Type B pancreatic cell (in vitro differentiated cells): ENCODE data around the gene CTDNEP1. TPM values are rescaled to one million over a fixed set of nuclear protein-coding genes. Genes with fewer than 3 reads are reported as not detected.

Source experiments
- DNase-seq: peaks from one replicate; pipeline ENCODE4 v3.0.0; 2021; ENCODE audit warnings: mixed read lengths; ENCODE audit not compliant: unreplicated experiment; ENCODE audit errors: extremely low spot score
- H3K27ac Mint-ChIP-seq: 2 replicates; pipeline ENCODE4 v1.8.0; 2021; ENCODE audit warnings: mild to moderate bottlenecking, mixed read lengths
- H3K27me3 Mint-ChIP-seq: 2 replicates; pipeline ENCODE4 v1.8.0; 2021; ENCODE audit warnings: mixed read lengths
- H3K36me3 Mint-ChIP-seq: 2 replicates; pipeline ENCODE4 v1.8.0; 2021; ENCODE audit warnings: mixed read lengths
- H3K4me1 Mint-ChIP-seq: one replicate; pipeline ENCODE4 v1.8.0; 2021; ENCODE audit warnings: mixed read lengths; ENCODE audit not compliant: unreplicated experiment
- H3K4me3 Mint-ChIP-seq: 2 replicates; pipeline ENCODE4 v1.8.0; 2021; ENCODE audit warnings: mild to moderate bottlenecking, mixed read lengths
- H3K9me3 Mint-ChIP-seq: 2 replicates; pipeline ENCODE4 v1.8.0; 2021; ENCODE audit warnings: mixed read lengths
- CTCF ChIP-seq: fragments of 200-600 bp; sonication (generic); conservative IDR thresholded peaks from 2 replicates; pipeline ENCODE4 v1.5.0; 2021; ENCODE audit warnings: antibody characterized with exemption, mild to moderate bottlenecking
- total RNA-seq: library from RNA; stranded (reverse); gene quantifications from 2 replicates; pipeline ENCODE4 v1.2.1, GENCODE V29; 2021; ENCODE audit warnings: low replicate concordance

CTDNEP1 gene
- total RNA-seq, 1 donor from 2014 or later: 138 TPM

GRCh38 chr17:7260651-7261378 lies 9.3 kb upstream of the CTDNEP1 start:
- Mint-ChIP-seq H3K27me3 (peaks cover 49% of the 10 kb centered on the region), H3K36me3 (peaks cover 12% of the 10 kb centered on the region), H3K27ac (peak overlapping the region; percentile 81), H3K4me3 (peak overlapping the region; percentile 83), H3K4me1 (peaks cover 6% of the 10 kb centered on the region), H3K9me3 (no peaks in the 10 kb centered on the region)
- no peak for TF ChIP-seq CTCF
- DNase-seq: no peak

- peaks cover 12% of the 10 kb centered on the region for H3K36me3 Mint-ChIP-seq
- peak overlapping the region; percentile 83 for H3K4me3 Mint-ChIP-seq
- H3K27ac Mint-ChIP-seq: peak overlapping the region; percentile 81
- no peak for DNase-seq
- peaks cover 47% of the 10 kb centered on the region for H3K27me3 Mint-ChIP-seq
- H3K9me3 Mint-ChIP-seq: no peaks in the 10 kb centered on the region
- H3K4me1 Mint-ChIP-seq: peaks cover 6% of the 10 kb centered on the region
- no peak for TF ChIP-seq CTCF
Observed at GRCh38 chr17:7260151-7260550, 8.6 kb upstream of the CTDNEP1 start.

GRCh38 chr17:7259555-7259889 lies 8.0 kb upstream of the CTDNEP1 start:
- no peak for TF ChIP-seq CTCF
- Mint-ChIP-seq H3K9me3 (no peaks in the 10 kb centered on the region), H3K27ac (peak overlapping the region; percentile 87), H3K36me3 (peaks cover 16% of the 10 kb centered on the region), H3K4me3 (peak overlapping the region; percentile 83), H3K27me3 (peaks cover 43% of the 10 kb centered on the region), H3K4me1 (peaks cover 6% of the 10 kb centered on the region)
- no peak for DNase-seq

GRCh38 chr17:7258731-7259554 lies 7.4 kb upstream of the CTDNEP1 start:
- TF ChIP-seq CTCF: no peak
- Mint-ChIP-seq H3K4me3 (peak overlapping the region; percentile 83), H3K4me1 (peaks cover 6% of the 10 kb centered on the region), H3K27ac (peak overlapping the region; percentile 87), H3K27me3 (peaks cover 37% of the 10 kb centered on the region), H3K36me3 (peaks cover 17% of the 10 kb centered on the region), H3K9me3 (no peaks in the 10 kb centered on the region)
- no peak for DNase-seq

- Mint-ChIP-seq H3K36me3 (peaks cover 26% of the 10 kb centered on the region), H3K4me3 (no peak overlapping the region), H3K27ac (peak overlapping the region; percentile 82), H3K4me1 (peaks cover 13% of the 10 kb centered on the region), H3K27me3 (peaks cover 19% of the 10 kb centered on the region), H3K9me3 (no peaks in the 10 kb centered on the region)
- TF ChIP-seq CTCF: no peak
- DNase-seq: no peak
Observed at GRCh38 chr17:7256766-7257456, 5.4 kb upstream of the CTDNEP1 start.
